Testis (tissue), 2 donors: ENCODE data around the gene ANO1.

Experiments
- POLR2A ChIP-seq: fragments of 450-650 bp; IDR thresholded peaks from one replicate; pipeline ENCODE4 v1.6.1; 2017; ENCODE audit warnings: antibody characterized with exemption, mild to moderate bottlenecking, moderate library complexity
- TF ChIP-seq, protein P1 (sequence below), 3 experiments: fragments of 450-650 bp in 2 of 3; fragments of 200-600 bp in 1 of 3; sonication (generic) in 1 of 3; IDR thresholded peaks; one replicate each; pipeline ENCODE4 v1.5.1; 2016 to 2019; ENCODE audit warnings: antibody characterized with exemption in 3 of 3, mild to moderate bottlenecking in 2 of 3, moderate library complexity in 1 of 3

DNA sequence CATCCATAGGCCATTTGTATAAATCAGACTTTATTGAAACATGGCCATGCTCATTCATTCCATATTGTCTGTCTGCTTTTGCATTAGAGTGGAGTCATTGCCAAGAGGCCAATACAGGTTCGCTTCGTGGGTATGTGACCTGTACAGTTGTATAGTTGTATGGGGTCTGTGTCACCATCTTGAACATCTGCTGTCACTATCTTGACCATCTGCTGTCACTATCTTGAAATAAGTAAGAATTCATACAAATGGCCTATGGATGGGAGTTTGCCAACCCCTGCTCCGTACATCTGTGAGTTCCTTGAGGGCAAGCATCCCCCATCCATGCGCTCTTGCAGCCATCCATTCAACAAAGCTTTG is 44.4 kb upstream of the ANO1 start:
- TF ChIP-seq, protein P1, sequence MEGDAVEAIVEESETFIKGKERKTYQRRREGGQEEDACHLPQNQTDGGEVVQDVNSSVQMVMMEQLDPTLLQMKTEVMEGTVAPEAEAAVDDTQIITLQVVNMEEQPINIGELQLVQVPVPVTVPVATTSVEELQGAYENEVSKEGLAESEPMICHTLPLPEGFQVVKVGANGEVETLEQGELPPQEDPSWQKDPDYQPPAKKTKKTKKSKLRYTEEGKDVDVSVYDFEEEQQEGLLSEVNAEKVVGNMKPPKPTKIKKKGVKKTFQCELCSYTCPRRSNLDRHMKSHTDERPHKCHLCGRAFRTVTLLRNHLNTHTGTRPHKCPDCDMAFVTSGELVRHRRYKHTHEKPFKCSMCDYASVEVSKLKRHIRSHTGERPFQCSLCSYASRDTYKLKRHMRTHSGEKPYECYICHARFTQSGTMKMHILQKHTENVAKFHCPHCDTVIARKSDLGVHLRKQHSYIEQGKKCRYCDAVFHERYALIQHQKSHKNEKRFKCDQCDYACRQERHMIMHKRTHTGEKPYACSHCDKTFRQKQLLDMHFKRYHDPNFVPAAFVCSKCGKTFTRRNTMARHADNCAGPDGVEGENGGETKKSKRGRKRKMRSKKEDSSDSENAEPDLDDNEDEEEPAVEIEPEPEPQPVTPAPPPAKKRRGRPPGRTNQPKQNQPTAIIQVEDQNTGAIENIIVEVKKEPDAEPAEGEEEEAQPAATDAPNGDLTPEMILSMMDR (IDR thresholded peaks at IDR 0.05) = no peak
- no peak for TF ChIP-seq POLR2A
